Lung (tissue), 12 donors: ENCODE measurements around the gene CDH1. TPM values are rescaled to one million over a fixed set of nuclear protein-coding genes. Genes with fewer than 3 reads are reported as not detected.

Experiments
- ATAC-seq: fragments of 200-7000 bp; cut with Tn5 transposase; one replicate; pipeline ENCODE4 v1.9.1; 2020; ENCODE audit warnings: moderate number of reproducible peaks; ENCODE audit not compliant: insufficient read depth, low FRiP score
- DNase-seq, 3 donors: peaks; one replicate each; pipeline ENCODE4 v3.0.0-alpha.2; 2013 to 2017
- H3K27ac ChIP-seq, 2 donors: one replicate each; pipeline ENCODE4 v1.5.1; 2013; ENCODE audit warnings: mild to moderate bottlenecking in 2 of 2, moderate library complexity in 2 of 2, control low read depth in 1 of 2, inconsistent platforms in 1 of 2, low read depth in 1 of 2, low read length in 1 of 2
- H3K27me3 ChIP-seq, 3 donors: one replicate each; pipeline ENCODE4 v1.5.1; 2013; ENCODE audit warnings: low read length in 2 of 3; ENCODE audit not compliant: control insufficient read depth in 3 of 3, insufficient read depth in 3 of 3
- H3K36me3 ChIP-seq, 4 donors: one replicate each; pipeline ENCODE4 v1.5.1; 2013; ENCODE audit warnings: low read length in 4 of 4, mild to moderate bottlenecking in 1 of 4, moderate library complexity in 1 of 4; ENCODE audit not compliant: control insufficient read depth in 4 of 4, insufficient read depth in 4 of 4
- H3K4me1 ChIP-seq, 5 donors: one replicate each; pipeline ENCODE4 v1.5.1; 2013; ENCODE audit warnings: low read length in 5 of 5, mild to moderate bottlenecking in 2 of 5, moderate library complexity in 1 of 5; ENCODE audit not compliant: control insufficient read depth in 5 of 5, insufficient read depth in 5 of 5
- H3K4me3 ChIP-seq: one replicate; pipeline ENCODE4 v1.5.1; 2013; ENCODE audit warnings: mild to moderate bottlenecking, control low read depth, moderate library complexity
- H3K9ac ChIP-seq, 2 donors: one replicate each; pipeline ENCODE4 v1.5.1; 2013; ENCODE audit warnings: low read length in 2 of 2, control low read depth in 1 of 2; ENCODE audit not compliant: insufficient read depth in 1 of 2
- H3K9me3 ChIP-seq, 4 donors: one replicate each; pipeline ENCODE4 v1.5.1; 2013; ENCODE audit warnings: low read length in 3 of 4, mild to moderate bottlenecking in 1 of 4, moderate library complexity in 1 of 4; ENCODE audit not compliant: control insufficient read depth in 4 of 4, insufficient read depth in 3 of 4
- WGBS, 2 donors: extraction: QIAGEN DNeasy Blood & Tissue Kit; methylation state at CpG; one replicate each; pipeline ENCODE4 v1.1.7; 2013; 5-methylcytosine and 5-hydroxymethylcytosine counted together
- polyA plus RNA-seq, 2 donors: library from polyadenylated mRNA; stranded (reverse); fragments of 200-250 nt; gene quantifications; one replicate each; pipeline ENCODE4 v1.2.1, GENCODE V29; 2013
- total RNA-seq, 2 donors: library from RNA; depleted of rRNA in 1 of 2; stranded (reverse); fragments of >200 nt in 1 of 2; gene quantifications; one replicate each; pipeline ENCODE4 v1.2.1, GENCODE V29; 2014 to 2021
- TF ChIP-seq, protein P1 (sequence below): IDR thresholded peaks from 2 replicates; pipeline ENCODE4 v1.5.1; 2012; ENCODE audit warnings: mild to moderate bottlenecking; ENCODE audit errors: control extremely low read depth, extremely low read depth
- donor health status: control.
- donor health status: control.
- donor health status: Bipolar disorder and iron deficiency.
- donor health status: healthy.
- donor health status: DM: yes; HTN: yes; CAD: no.

The CDH1 gene
- total and polyA plus RNA-seq, 4 donors: 33.2 to 227 (median 95.2) TPM

DNA sequence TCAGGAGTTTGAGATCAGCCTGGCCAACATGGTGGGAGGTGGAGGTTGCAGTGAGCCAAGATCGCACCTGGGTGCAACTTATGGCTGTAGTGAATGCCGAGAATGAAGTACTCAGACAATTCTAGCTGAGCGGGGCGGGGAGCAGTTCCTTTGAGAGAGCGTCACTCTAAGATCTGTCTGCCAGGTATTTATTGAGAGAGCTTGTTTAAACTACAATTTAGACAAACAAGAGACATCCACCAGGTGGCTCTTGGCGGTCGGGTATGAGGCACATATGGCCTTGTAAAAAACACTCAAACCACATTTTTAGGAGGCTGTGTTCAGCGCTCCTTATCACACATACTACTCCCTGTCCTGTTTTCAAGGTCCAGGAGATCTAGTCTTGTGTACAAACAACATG, 40.6 kb upstream of the CDH1 start:
- Histone ChIP-seq H3K9ac (no peak overlapping the region), H3K36me3 (no peaks in the 10 kb centered on the region), H3K9me3 (no peaks in the 10 kb centered on the region), H3K27me3 (no peaks in the 10 kb centered on the region), H3K27ac (no peak overlapping the region), H3K4me3 (no peak overlapping the region), H3K4me1 (no peaks in the 10 kb centered on the region)
- TF ChIP-seq, protein P1, sequence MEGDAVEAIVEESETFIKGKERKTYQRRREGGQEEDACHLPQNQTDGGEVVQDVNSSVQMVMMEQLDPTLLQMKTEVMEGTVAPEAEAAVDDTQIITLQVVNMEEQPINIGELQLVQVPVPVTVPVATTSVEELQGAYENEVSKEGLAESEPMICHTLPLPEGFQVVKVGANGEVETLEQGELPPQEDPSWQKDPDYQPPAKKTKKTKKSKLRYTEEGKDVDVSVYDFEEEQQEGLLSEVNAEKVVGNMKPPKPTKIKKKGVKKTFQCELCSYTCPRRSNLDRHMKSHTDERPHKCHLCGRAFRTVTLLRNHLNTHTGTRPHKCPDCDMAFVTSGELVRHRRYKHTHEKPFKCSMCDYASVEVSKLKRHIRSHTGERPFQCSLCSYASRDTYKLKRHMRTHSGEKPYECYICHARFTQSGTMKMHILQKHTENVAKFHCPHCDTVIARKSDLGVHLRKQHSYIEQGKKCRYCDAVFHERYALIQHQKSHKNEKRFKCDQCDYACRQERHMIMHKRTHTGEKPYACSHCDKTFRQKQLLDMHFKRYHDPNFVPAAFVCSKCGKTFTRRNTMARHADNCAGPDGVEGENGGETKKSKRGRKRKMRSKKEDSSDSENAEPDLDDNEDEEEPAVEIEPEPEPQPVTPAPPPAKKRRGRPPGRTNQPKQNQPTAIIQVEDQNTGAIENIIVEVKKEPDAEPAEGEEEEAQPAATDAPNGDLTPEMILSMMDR: no peak
- ATAC-seq (no peak), DNase-seq (no peak)
- 84 to 88% methylated on average over 8 of the region's 8 CpGs for WGBS, 2 donors

DNA sequence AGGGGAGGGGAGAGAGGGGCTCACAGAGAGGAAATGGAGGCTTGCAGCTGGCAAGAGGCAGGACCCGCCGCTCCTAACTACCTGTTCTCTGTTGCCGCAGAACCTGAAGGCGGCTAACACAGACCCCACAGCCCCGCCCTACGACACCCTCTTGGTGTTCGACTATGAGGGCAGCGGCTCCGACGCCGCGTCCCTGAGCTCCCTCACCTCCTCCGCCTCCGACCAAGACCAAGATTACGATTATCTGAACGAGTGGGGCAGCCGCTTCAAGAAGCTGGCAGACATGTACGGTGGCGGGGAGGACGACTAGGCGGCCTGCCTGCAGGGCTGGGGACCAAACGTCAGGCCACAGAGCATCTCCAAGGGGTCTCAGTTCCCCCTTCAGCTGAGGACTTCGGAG, 39.0 kb upstream of the CDH1 start:
- H3K27ac ChIP-seq: no peak overlapping the region
- no peak overlapping the region for H3K9ac ChIP-seq
- 87% methylated on average over 23 of the region's 23 CpGs for WGBS, 2 donors
- DNase-seq: no peak
- TF ChIP-seq, protein P1: no peak
- no peaks in the 10 kb centered on the region for H3K27me3 ChIP-seq
- no peaks in the 10 kb centered on the region for H3K9me3 ChIP-seq
- H3K4me3 ChIP-seq: no peak overlapping the region
- no peak for ATAC-seq
- H3K36me3 ChIP-seq: no peaks in the 10 kb centered on the region
- H3K4me1 ChIP-seq: no peaks in the 10 kb centered on the region

DNA sequence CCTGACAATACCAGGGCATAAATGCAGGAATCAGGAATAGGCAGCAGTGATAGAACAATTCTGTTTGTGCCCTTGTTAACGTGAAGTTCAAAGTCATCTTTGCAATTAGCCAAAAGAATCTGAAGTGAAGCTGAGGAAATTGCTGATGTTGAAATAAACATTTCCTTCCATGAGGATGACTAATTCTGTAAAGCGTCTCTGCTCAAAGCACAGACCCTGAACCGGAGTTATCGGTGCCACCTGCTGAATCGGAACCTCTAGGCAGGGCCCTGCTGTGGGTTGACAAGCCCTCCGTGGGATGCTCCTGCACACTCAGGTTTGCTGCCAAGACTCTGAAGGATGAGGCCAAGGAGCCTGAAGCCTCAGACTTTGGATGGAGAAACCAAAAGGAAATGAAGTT, 37.0 kb upstream of the CDH1 start:
- Histone ChIP-seq H3K9me3 (no peaks in the 10 kb centered on the region), H3K27me3 (no peaks in the 10 kb centered on the region), H3K4me1 (peaks cover 0 to 2% (median 0%) of the 10 kb centered on the region in 5 donors), H3K4me3 (no peak overlapping the region), H3K36me3 (no peaks in the 10 kb centered on the region), H3K27ac (no peak overlapping the region), H3K9ac (no peak overlapping the region)
- TF ChIP-seq, protein P1: no peak
- DNase-seq (no peak), ATAC-seq (no peak)
- WGBS, 2 donors: 17 to 32% methylated on average over 6 of the region's 6 CpGs

DNA sequence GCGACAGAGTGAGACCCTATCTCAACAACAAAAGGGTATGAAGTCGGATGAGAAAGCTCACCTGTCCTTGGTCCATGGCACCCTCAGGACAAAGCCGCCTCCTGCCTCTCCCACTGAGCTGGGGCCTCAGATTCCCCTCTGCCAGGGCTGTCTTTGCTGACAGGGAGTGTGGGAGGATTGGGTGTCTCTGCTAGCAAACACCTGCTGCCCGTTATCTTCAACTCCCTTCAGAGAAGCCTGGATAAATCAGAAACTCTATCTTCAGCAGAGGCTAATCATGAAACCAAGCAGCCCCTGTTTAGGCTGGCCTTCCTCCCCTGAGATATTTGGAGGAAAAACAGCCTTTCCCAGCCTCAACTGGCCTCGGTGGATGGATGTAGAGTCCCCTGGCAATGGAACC, 36.3 kb upstream of the CDH1 start:
- Histone ChIP-seq H3K27me3 (no peaks in the 10 kb centered on the region), H3K9me3 (no peaks in the 10 kb centered on the region), H3K4me1 (peaks cover 0 to 2% (median 0%) of the 10 kb centered on the region in 5 donors), H3K4me3 (no peak overlapping the region), H3K36me3 (no peaks in the 10 kb centered on the region), H3K9ac (no peak overlapping the region), H3K27ac (no peak overlapping the region)
- WGBS, 2 donors: 79 to 87% methylated on average over 5 of the region's 5 CpGs
- TF ChIP-seq, protein P1: no peak
- ATAC-seq (no peak), DNase-seq (no peak)
